Measurements from ENCODE around the gene B9D1. TPM values are rescaled to one million over a fixed set of nuclear protein-coding genes. Genes with fewer than 3 reads are reported as not detected.

Gene B9D1
- total and polyA plus RNA-seq, 2 of the 13 experiments (the other 11 are each of a cell fraction or from before 2014, with no cell fraction given): 27.7 to 31.1 TPM

DNA sequence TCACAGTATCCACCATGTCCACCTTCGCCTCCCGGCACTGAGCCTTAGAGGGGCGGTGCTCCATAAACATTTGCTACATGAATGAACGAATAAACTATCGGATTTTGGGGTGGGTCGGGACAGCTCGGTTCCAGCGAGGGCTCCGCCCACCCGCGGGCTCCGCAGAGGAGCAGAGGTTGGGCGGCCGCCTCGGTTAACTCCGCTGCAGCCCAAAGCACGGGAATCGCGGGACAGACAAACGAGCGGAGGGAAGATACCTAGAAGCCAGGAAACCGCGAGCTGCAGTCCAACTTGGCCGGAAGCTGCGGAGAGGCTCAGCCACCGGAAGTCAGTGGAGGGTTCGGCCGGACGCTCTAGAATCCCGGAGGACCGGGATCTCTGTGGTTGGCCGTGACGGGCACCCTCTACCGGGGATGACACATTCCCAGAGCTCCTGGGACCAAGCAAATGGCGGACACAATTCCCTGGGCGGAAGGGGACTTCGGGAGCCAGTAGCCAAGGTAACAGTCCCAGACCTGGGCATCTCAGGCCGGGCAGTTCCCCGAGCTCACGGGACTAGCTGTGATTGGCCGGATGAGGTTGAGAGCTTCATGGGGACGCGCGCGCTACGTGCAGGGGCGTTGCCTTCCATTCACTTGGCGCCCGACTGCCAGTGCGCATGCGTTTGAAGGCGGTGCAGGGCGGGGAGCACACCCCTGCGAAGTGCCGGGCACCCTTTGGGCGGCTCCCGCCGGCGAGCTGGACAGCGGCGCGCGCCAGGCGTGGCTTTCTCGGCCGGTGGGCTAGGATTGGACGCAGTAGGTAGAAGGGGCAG is 15.3 kb upstream of the B9D1 start (continued):
- TF ChIP-seq, protein P1, sequence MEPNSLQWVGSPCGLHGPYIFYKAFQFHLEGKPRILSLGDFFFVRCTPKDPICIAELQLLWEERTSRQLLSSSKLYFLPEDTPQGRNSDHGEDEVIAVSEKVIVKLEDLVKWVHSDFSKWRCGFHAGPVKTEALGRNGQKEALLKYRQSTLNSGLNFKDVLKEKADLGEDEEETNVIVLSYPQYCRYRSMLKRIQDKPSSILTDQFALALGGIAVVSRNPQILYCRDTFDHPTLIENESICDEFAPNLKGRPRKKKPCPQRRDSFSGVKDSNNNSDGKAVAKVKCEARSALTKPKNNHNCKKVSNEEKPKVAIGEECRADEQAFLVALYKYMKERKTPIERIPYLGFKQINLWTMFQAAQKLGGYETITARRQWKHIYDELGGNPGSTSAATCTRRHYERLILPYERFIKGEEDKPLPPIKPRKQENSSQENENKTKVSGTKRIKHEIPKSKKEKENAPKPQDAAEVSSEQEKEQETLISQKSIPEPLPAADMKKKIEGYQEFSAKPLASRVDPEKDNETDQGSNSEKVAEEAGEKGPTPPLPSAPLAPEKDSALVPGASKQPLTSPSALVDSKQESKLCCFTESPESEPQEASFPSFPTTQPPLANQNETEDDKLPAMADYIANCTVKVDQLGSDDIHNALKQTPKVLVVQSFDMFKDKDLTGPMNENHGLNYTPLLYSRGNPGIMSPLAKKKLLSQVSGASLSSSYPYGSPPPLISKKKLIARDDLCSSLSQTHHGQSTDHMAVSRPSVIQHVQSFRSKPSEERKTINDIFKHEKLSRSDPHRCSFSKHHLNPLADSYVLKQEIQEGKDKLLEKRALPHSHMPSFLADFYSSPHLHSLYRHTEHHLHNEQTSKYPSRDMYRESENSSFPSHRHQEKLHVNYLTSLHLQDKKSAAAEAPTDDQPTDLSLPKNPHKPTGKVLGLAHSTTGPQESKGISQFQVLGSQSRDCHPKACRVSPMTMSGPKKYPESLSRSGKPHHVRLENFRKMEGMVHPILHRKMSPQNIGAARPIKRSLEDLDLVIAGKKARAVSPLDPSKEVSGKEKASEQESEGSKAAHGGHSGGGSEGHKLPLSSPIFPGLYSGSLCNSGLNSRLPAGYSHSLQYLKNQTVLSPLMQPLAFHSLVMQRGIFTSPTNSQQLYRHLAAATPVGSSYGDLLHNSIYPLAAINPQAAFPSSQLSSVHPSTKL (CRISPR knock-in tag; IDR thresholded peaks at IDR 0.05): peak; percentile 51; the same call in 1 of the 2 replicates
- TF ChIP-seq, protein P2, sequence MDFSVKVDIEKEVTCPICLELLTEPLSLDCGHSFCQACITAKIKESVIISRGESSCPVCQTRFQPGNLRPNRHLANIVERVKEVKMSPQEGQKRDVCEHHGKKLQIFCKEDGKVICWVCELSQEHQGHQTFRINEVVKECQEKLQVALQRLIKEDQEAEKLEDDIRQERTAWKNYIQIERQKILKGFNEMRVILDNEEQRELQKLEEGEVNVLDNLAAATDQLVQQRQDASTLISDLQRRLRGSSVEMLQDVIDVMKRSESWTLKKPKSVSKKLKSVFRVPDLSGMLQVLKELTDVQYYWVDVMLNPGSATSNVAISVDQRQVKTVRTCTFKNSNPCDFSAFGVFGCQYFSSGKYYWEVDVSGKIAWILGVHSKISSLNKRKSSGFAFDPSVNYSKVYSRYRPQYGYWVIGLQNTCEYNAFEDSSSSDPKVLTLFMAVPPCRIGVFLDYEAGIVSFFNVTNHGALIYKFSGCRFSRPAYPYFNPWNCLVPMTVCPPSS (IDR thresholded peaks at IDR 0.05): no peak
- no peak for TF ChIP-seq IKZF1 (IDR thresholded peaks at IDR 0.05)
- peak; percentile 34; the same call in 1 of the 2 replicates for TF ChIP-seq ZNF614 (CRISPR knock-in tag; IDR thresholded peaks at IDR 0.05; ENCODE audit: borderline replicate concordance)
- TF ChIP-seq, protein P3, sequence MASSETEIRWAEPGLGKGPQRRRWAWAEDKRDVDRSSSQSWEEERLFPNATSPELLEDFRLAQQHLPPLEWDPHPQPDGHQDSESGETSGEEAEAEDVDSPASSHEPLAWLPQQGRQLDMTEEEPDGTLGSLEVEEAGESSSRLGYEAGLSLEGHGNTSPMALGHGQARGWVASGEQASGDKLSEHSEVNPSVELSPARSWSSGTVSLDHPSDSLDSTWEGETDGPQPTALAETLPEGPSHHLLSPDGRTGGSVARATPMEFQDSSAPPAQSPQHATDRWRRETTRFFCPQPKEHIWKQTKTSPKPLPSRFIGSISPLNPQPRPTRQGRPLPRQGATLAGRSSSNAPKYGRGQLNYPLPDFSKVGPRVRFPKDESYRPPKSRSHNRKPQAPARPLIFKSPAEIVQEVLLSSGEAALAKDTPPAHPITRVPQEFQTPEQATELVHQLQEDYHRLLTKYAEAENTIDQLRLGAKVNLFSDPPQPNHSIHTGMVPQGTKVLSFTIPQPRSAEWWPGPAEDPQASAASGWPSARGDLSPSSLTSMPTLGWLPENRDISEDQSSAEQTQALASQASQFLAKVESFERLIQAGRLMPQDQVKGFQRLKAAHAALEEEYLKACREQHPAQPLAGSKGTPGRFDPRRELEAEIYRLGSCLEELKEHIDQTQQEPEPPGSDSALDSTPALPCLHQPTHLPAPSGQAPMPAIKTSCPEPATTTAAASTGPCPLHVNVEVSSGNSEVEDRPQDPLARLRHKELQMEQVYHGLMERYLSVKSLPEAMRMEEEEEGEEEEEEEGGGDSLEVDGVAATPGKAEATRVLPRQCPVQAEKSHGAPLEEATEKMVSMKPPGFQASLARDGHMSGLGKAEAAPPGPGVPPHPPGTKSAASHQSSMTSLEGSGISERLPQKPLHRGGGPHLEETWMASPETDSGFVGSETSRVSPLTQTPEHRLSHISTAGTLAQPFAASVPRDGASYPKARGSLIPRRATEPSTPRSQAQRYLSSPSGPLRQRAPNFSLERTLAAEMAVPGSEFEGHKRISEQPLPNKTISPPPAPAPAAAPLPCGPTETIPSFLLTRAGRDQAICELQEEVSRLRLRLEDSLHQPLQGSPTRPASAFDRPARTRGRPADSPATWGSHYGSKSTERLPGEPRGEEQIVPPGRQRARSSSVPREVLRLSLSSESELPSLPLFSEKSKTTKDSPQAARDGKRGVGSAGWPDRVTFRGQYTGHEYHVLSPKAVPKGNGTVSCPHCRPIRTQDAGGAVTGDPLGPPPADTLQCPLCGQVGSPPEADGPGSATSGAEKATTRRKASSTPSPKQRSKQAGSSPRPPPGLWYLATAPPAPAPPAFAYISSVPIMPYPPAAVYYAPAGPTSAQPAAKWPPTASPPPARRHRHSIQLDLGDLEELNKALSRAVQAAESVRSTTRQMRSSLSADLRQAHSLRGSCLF (CRISPR knock-in tag; IDR thresholded peaks at IDR 0.05; ENCODE audit: borderline replicate concordance): 0 out of 2 replicates have a peak, but pooled peaks have one; percentile 80
- TF ChIP-seq, protein P4, sequence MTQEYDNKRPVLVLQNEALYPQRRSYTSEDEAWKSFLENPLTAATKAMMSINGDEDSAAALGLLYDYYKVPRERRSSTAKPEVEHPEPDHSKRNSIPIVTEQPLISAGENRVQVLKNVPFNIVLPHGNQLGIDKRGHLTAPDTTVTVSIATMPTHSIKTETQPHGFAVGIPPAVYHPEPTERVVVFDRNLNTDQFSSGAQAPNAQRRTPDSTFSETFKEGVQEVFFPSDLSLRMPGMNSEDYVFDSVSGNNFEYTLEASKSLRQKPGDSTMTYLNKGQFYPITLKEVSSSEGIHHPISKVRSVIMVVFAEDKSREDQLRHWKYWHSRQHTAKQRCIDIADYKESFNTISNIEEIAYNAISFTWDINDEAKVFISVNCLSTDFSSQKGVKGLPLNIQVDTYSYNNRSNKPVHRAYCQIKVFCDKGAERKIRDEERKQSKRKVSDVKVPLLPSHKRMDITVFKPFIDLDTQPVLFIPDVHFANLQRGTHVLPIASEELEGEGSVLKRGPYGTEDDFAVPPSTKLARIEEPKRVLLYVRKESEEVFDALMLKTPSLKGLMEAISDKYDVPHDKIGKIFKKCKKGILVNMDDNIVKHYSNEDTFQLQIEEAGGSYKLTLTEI (CRISPR knock-in tag; conservative IDR thresholded peaks at IDR 0.05): no peak
- TF ChIP-seq, protein P5, sequence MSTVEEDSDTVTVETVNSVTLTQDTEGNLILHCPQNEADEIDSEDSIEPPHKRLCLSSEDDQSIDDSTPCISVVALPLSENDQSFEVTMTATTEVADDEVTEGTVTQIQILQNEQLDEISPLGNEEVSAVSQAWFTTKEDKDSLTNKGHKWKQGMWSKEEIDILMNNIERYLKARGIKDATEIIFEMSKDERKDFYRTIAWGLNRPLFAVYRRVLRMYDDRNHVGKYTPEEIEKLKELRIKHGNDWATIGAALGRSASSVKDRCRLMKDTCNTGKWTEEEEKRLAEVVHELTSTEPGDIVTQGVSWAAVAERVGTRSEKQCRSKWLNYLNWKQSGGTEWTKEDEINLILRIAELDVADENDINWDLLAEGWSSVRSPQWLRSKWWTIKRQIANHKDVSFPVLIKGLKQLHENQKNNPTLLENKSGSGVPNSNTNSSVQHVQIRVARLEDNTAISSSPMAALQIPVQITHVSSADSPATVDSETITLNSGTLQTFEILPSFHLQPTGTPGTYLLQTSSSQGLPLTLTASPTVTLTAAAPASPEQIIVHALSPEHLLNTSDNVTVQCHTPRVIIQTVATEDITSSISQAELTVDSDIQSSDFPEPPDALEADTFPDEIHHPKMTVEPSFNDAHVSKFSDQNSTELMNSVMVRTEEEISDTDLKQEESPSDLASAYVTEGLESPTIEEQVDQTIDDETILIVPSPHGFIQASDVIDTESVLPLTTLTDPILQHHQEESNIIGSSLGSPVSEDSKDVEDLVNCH (CRISPR knock-in tag; IDR thresholded peaks at IDR 0.05): no peak
- peak; percentile 54; the same call in 1 of the 2 replicates for TF ChIP-seq ARNTL (CRISPR knock-in tag; IDR thresholded peaks at IDR 0.05)
- TF ChIP-seq ZNF101 (CRISPR knock-in tag; IDR thresholded peaks at IDR 0.05; ENCODE audit: borderline replicate concordance, low read depth): peak; percentile 41; the same call in 1 of the 2 replicates
- no peak for TF ChIP-seq REL (CRISPR knock-in tag; conservative IDR thresholded peaks at IDR 0.05)
- TF ChIP-seq ZBTB7A (CRISPR knock-in tag; IDR thresholded peaks at IDR 0.05): no peak; the same call in 1 of the 2 replicates
- TF ChIP-seq FOSL1 (CRISPR knock-in tag; IDR thresholded peaks at IDR 0.05; ENCODE audit: borderline replicate concordance): 0 out of 2 replicates have a peak, but pooled peaks have one; percentile 15
- TF ChIP-seq TBX3 (IDR thresholded peaks at IDR 0.05; ENCODE audit: borderline replicate concordance): no peak
